GM12878 (cell line): ENCODE data around the gene OR5D16.
"Not testable (repeated sequence)": the region's sequence is repeated elsewhere in the genome, so short reads cannot be mapped to it uniquely, and the experiment has no call there.

ENCODE experiments used
- CTCF ChIP-seq, 3 experiments: IDR thresholded peaks in 2 of 3; conservative IDR thresholded peaks in 1 of 3; 2 replicates each; pipeline ENCODE4 v1.5.1; 2011; ENCODE audit warnings: low read depth in 3 of 3, low read length in 3 of 3, mild to moderate bottlenecking in 3 of 3, control low read depth in 2 of 3, moderate library complexity in 2 of 3, inconsistent platforms in 1 of 3, mixed read lengths in 1 of 3; ENCODE audit not compliant: control insufficient read depth in 2 of 3, insufficient read depth in 1 of 3; ENCODE audit errors: extremely low read depth in 1 of 3
- EGR1 ChIP-seq, 2 experiments: IDR thresholded peaks; 1 replicate in 1 of 2; 2 replicates in 1 of 2; pipeline ENCODE4 v1.6.1; 2011 to 2012; ENCODE audit warnings: low read depth in 2 of 2, low read length in 2 of 2, borderline replicate concordance in 1 of 2, mild to moderate bottlenecking in 1 of 2, moderate library complexity in 1 of 2
- ETV6 ChIP-seq, 2 experiments: fragments of 450-650 bp in 1 of 2; IDR thresholded peaks in 1 of 2; conservative IDR thresholded peaks in 1 of 2; 2 replicates each; pipeline ENCODE4 v1.6.1; 2014; ENCODE audit warnings: antibody characterized with exemption in 1 of 2, borderline replicate concordance in 1 of 2, low read depth in 1 of 2, mild to moderate bottlenecking in 1 of 2, moderate library complexity in 1 of 2
- EZH2 ChIP-seq: IDR thresholded peaks from 2 replicates; pipeline ENCODE4 v1.6.1; 2012; ENCODE audit warnings: low read depth, mild to moderate bottlenecking, control low read depth, inconsistent platforms, low read length, borderline replicate concordance; ENCODE audit not compliant: control insufficient read depth
- RFX5 ChIP-seq: IDR thresholded peaks from 2 replicates; pipeline ENCODE4 v1.6.1; 2011; ENCODE audit warnings: low read depth, low read length, improper control_type of control experiment
- ZBTB40 ChIP-seq: fragments of 450-650 bp; IDR thresholded peaks from 2 replicates; pipeline ENCODE4 v1.6.1; 2016; ENCODE audit warnings: mild to moderate bottlenecking, moderate library complexity, borderline replicate concordance
- ZNF274 ChIP-seq: IDR thresholded peaks from one replicate; pipeline ENCODE4 v1.8.0; 2011; ENCODE audit not compliant: insufficient read length, insufficient read depth

GRCh38 chr11:55873146-55873545 is 34.6 kb downstream of the OR5D16 start:
- TF ChIP-seq EGR1 (IDR thresholded peaks at IDR 0.05; ENCODE audit: borderline replicate concordance in 1 of 2, low read depth in 2 of 2, low read length in 2 of 2); EZH2; ZNF274; CTCF (IDR thresholded peaks at IDR 0.05 in 2 of 3, conservative IDR thresholded peaks at IDR 0.05 in 1 of 3; ENCODE audit: control insufficient read depth in 2 of 3, extremely low read depth in 1 of 3, insufficient read depth in 1 of 3, low read depth in 3 of 3, low read length in 3 of 3); RFX5; ZBTB40; ETV6 (conservative IDR thresholded peaks at IDR 0.05 in 1 of 2, IDR thresholded peaks at IDR 0.05 in 1 of 2; ENCODE audit: borderline replicate concordance in 1 of 2, low read depth in 1 of 2): not testable (repeated sequence)
